PFSK-1 (cell line): ENCODE results near the gene KIF26B.

Experiments used
- FOXP2 ChIP-seq: optimal IDR thresholded peaks from 2 replicates; pipeline ENCODE3; 2011; ENCODE audit warnings: borderline replicate concordance, control low read depth, inconsistent platforms; ENCODE audit not compliant: insufficient read depth; ENCODE audit errors: extremely low read length, extremely low read depth
- POLR2AphosphoS5 ChIP-seq: IDR thresholded peaks from 2 replicates; pipeline ENCODE4 v1.6.1; 2012; ENCODE audit warnings: low read depth, mild to moderate bottlenecking, control low read depth, low read length, moderate library complexity
- REST ChIP-seq, 2 experiments: IDR thresholded peaks; 2 replicates each; pipeline versions ENCODE4 v1.6.1 to v1.8.0; 2011 to 2012; ENCODE audit warnings: low read depth in 2 of 2, low read length in 2 of 2, control low read depth in 1 of 2, inconsistent platforms in 1 of 2, mild to moderate bottlenecking in 1 of 2, moderate library complexity in 1 of 2; ENCODE audit not compliant: insufficient read depth in 1 of 2
- SIN3A ChIP-seq: IDR thresholded peaks from 2 replicates; pipeline ENCODE4 v1.6.1; 2012; ENCODE audit warnings: mild to moderate bottlenecking, low read length, moderate library complexity, borderline replicate concordance; ENCODE audit not compliant: insufficient read depth
- TAF1 ChIP-seq: IDR thresholded peaks from 2 replicates; pipeline ENCODE4 v1.6.1; 2012; ENCODE audit warnings: low read length, control low read depth, borderline replicate concordance; ENCODE audit not compliant: insufficient read depth

Gene KIF26B

GRCh38 chr1:245332513-245332912, 177.7 kb downstream of the KIF26B start:
- TF ChIP-seq TAF1: no peak

- TF ChIP-seq POLR2AphosphoS5 (no peak), FOXP2 (no peak), SIN3A (no peak), TAF1 (no peak), REST (IDR thresholded peaks at IDR 0.05; ENCODE audit: insufficient read depth in 1 of 2, low read depth in 2 of 2, low read length in 2 of 2) (no peak)
These were observed 179.4 kb downstream of the KIF26B start for GRCh38 chr1:245334235-245334634.

- TF ChIP-seq FOXP2 (no peak), TAF1 (no peak), POLR2AphosphoS5 (no peak), SIN3A (no peak), REST (IDR thresholded peaks at IDR 0.05; ENCODE audit: insufficient read depth in 1 of 2, low read depth in 2 of 2, low read length in 2 of 2) (no peak)
These were observed 180.2 kb downstream of the KIF26B start for GRCh38 chr1:245334827-245335490.

- no peak for TF ChIP-seq REST (IDR thresholded peaks at IDR 0.05; ENCODE audit: insufficient read depth in 1 of 2, low read depth in 2 of 2, low read length in 2 of 2)
- TF ChIP-seq TAF1: no peak
- no peak for TF ChIP-seq POLR2AphosphoS5
- TF ChIP-seq SIN3A: no peak
- no peak for TF ChIP-seq FOXP2
These were observed 181.6 kb downstream of the KIF26B start for GRCh38 chr1:245336149-245336983.

GRCh38 chr1:245337829-245338484, 183.2 kb downstream of the KIF26B start:
- TF ChIP-seq FOXP2 (no peak), POLR2AphosphoS5 (no peak), REST (IDR thresholded peaks at IDR 0.05; ENCODE audit: insufficient read depth in 1 of 2, low read depth in 2 of 2, low read length in 2 of 2) (no peak), TAF1 (no peak), SIN3A (no peak)
